Breast epithelium (tissue), 4 donors: ENCODE data around the gene MUC20. TPM values are rescaled to one million over a fixed set of nuclear protein-coding genes. Genes with fewer than 3 reads are reported as not detected.
A peak's percentile ranks its signal among the peaks of the same experiment; 100 is the strongest.
"Not testable (repeated sequence)": the region's sequence is repeated elsewhere in the genome, so short reads cannot be mapped to it uniquely, and the experiment has no call there.

Source experiments
- DNase-seq, 2 donors: peaks; one replicate each; pipeline ENCODE4 v3.0.0-alpha.2; 2019; ENCODE audit warnings: low spot score in 2 of 2
- H3K27ac ChIP-seq, 2 donors: fragments of 200-600 bp; sonication (generic) in 1 of 2; one replicate each; pipeline ENCODE4 v1.5.1; 2016 to 2019; ENCODE audit warnings: mild to moderate bottlenecking in 1 of 2
- H3K27me3 ChIP-seq, 2 donors: fragments of 200-600 bp; sonication (generic) in 1 of 2; one replicate each; pipeline versions ENCODE4 v1.5.1 to v1.6.0; 2017 to 2019; ENCODE audit warnings: control low read depth in 1 of 2, mild to moderate bottlenecking in 1 of 2
- H3K36me3 ChIP-seq: fragments of 200-600 bp; one replicate; pipeline ENCODE4 v1.5.1; 2019
- H3K4me1 ChIP-seq, 2 donors: fragments of 200-600 bp; sonication (generic); one replicate each; pipeline ENCODE4 v1.5.1; 2016 to 2019; ENCODE audit warnings: control low read depth in 1 of 2
- H3K4me3 ChIP-seq, 3 donors: fragments of 200-600 bp; sonication (generic); 1 replicate in 2 of 3; 2 replicates in 1 of 3; pipeline ENCODE4 v1.5.1; 2016 to 2019; ENCODE audit warnings: mild to moderate bottlenecking in 3 of 3, moderate library complexity in 2 of 3
- H3K9me3 ChIP-seq, 2 donors: fragments of 200-600 bp; sonication (generic) in 1 of 2; one replicate each; pipeline ENCODE4 v1.5.1; 2016 to 2019; ENCODE audit warnings: control low read depth in 1 of 2
- CTCF ChIP-seq, 3 donors: fragments of 450-650 bp; IDR thresholded peaks; one replicate each; pipeline ENCODE4 v1.5.1; 2016 to 2017; ENCODE audit warnings: antibody characterized with exemption in 3 of 3, mild to moderate bottlenecking in 3 of 3, moderate library complexity in 3 of 3
- POLR2A ChIP-seq: fragments of 450-650 bp; IDR thresholded peaks from one replicate; pipeline ENCODE4 v1.6.1; 2016; ENCODE audit warnings: antibody characterized with exemption, mild to moderate bottlenecking, moderate library complexity
- POLR2AphosphoS5 ChIP-seq, 3 donors: sonication (generic); formaldehyde crosslinking; IDR thresholded peaks; one replicate each; pipeline ENCODE4 v1.6.1; 2017; ENCODE audit warnings: antibody characterized with exemption in 3 of 3
- intact Hi-C: fragments of 100-400 bp; cut with DNase I; formaldehyde crosslinking; loops from one replicate; pipeline ENCODE4 v1.15.1; 2023; ENCODE audit warnings: low total_unique reads
- total RNA-seq, 3 donors: library from RNA; depleted of rRNA; stranded (reverse); fragments of >200 nt; gene quantifications; one replicate each; pipeline ENCODE4 v1.1.0, GENCODE V29; 2016

MUC20 gene
- total RNA-seq, 3 donors from 2014 or later, result 2.7 to 24.3 (median 20.1) TPM

GRCh38 chr3:195771646-195772300, 51.0 kb downstream of the MUC20 start:
- TF ChIP-seq CTCF (IDR thresholded peaks at IDR 0.05) (no peak), POLR2A (no peak), POLR2AphosphoS5 (IDR thresholded peaks at IDR 0.05) (no peak)
- no peak for DNase-seq
- no peaks in the 10 kb centered on the region for H3K36me3 ChIP-seq
- no peaks in the 10 kb centered on the region for H3K27me3 ChIP-seq
- H3K4me1 ChIP-seq, result no peaks in the 10 kb centered on the region
- intact Hi-C loops, result no loop called here
- no peak overlapping the region for H3K27ac ChIP-seq
- H3K9me3 ChIP-seq, result no peaks in the 10 kb centered on the region
- H3K4me3 ChIP-seq, result no peak overlapping the region

GRCh38 chr3:195773956-195774537, 53.3 kb downstream of the MUC20 start:
- Histone ChIP-seq H3K27ac (no peak overlapping the region), H3K36me3 (no peaks in the 10 kb centered on the region), H3K9me3 (no peaks in the 10 kb centered on the region), H3K4me3 (no peak overlapping the region), H3K27me3 (no peaks in the 10 kb centered on the region), H3K4me1 (no peaks in the 10 kb centered on the region)
- no peak for DNase-seq
- intact Hi-C loops, result no loop called here
- TF ChIP-seq CTCF (IDR thresholded peaks at IDR 0.05), result no peak

- no peak for DNase-seq
- Histone ChIP-seq H3K4me3 (no peak overlapping the region), H3K4me1 (no peaks in the 10 kb centered on the region), H3K36me3 (no peaks in the 10 kb centered on the region), H3K27ac (no peak overlapping the region), H3K9me3 (no peaks in the 10 kb centered on the region), H3K27me3 (no peaks in the 10 kb centered on the region)
- TF ChIP-seq CTCF (IDR thresholded peaks at IDR 0.05) (peak in 1 of 3 donors; percentile 30), POLR2A (no peak)
- intact Hi-C loops, result no loop called here
Measured at GRCh38 chr3:195774917-195775316, 54.1 kb downstream of the MUC20 start.

- H3K27ac ChIP-seq, result no peak overlapping the region
- H3K27me3 ChIP-seq, result no peaks in the 10 kb centered on the region
- no peak overlapping the region for H3K4me3 ChIP-seq
- no peak for DNase-seq
- H3K4me1 ChIP-seq, result no peaks in the 10 kb centered on the region
- H3K36me3 ChIP-seq, result no peaks in the 10 kb centered on the region
- TF ChIP-seq POLR2A (no peak), POLR2AphosphoS5 (IDR thresholded peaks at IDR 0.05) (no peak), CTCF (IDR thresholded peaks at IDR 0.05) (no peak)
- H3K9me3 ChIP-seq, result no peaks in the 10 kb centered on the region
- intact Hi-C loops, result no loop called here
Measured at GRCh38 chr3:195777975-195778374, 57.2 kb downstream of the MUC20 start.

GRCh38 chr3:195781236-195781635, 60.5 kb downstream of the MUC20 start:
- H3K4me3 ChIP-seq, H3K27me3 ChIP-seq, H3K9me3 ChIP-seq, intact Hi-C loops, H3K4me1 ChIP-seq, H3K27ac ChIP-seq, DNase-seq, H3K36me3 ChIP-seq: not testable (repeated sequence)

Other genes with a start within 250 kb of the MUC20 start
- gene PPP1R2, start 177.7 kb upstream of the MUC20 start, total RNA-seq, result 10 to 100 TPM; 44.8 to 65.7 (median 61.6) TPM
- 1,000 to 10,000 TPM in 2 of 3 donors, 100 to 1,000 TPM in 1; 651 to 2,224 (median 1,247) TPM for gene APOD, start 137.0 kb upstream of the MUC20 start, total RNA-seq
- 1 to 10 TPM in 1 of 3 donors, under 1 TPM in 1, not detected in 1; under 0.01 to 1.3 TPM for gene MUC4, start 91.0 kb downstream of the MUC20 start, total RNA-seq
- gene TNK2, start 187.6 kb downstream of the MUC20 start, total RNA-seq, result 10 to 100 TPM; 13.1 to 28.7 (median 24.9) TPM